NT2/D1 (cell line): ENCODE data around the gene EGFR.

ENCODE experiments used
- SUZ12 ChIP-seq: IDR thresholded peaks from 2 replicates; pipeline ENCODE4 v1.6.1; 2011; ENCODE audit not compliant: insufficient read length, insufficient read depth; ENCODE audit errors: extremely low read depth
- YY1 ChIP-seq: IDR thresholded peaks from 2 replicates; pipeline ENCODE4 v1.6.1; 2011; ENCODE audit not compliant: insufficient read length, insufficient read depth
- ZNF274 ChIP-seq: IDR thresholded peaks from 2 replicates; pipeline ENCODE4 v1.6.1; 2011; ENCODE audit warnings: mild to moderate bottlenecking, low read depth, low read length

DNA sequence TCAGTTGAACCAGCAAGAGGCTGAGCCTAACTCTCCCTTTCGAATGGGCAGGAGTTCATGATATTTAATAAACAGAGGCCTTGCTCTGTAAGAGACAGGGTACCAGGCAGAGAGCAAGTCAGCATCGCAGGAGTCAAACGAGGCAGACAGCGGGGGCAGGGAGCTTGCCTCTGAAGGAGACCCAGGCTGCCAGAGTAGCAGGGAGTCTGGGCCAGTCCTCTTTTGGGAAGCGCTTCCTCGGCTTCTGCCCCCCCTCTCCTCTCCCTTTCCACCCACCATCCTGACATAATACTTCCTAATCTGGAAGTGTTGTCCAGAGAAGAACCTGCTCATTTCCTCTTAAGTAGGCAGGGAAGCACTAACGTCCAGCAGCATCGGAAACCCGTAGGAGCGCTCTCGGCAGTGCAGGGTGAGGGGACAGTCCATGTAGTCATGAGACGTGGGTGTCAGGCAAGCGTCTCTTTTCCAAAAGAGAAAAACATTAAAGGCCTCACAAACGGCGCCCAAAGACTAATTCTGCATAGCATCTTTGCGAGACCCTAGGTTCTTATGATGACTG is 171.1 kb downstream of the EGFR start:
- no peak for TF ChIP-seq ZNF274
- TF ChIP-seq YY1, result no peak
- TF ChIP-seq SUZ12, result no peak
